ENCODE results near the gene SLC28A1. TPM values are rescaled to one million over a fixed set of nuclear protein-coding genes. Genes with fewer than 3 reads are reported as not detected.

SLC28A1 gene
- total RNA-seq, 1 experiment from 2014 or later, result not detected

DNA sequence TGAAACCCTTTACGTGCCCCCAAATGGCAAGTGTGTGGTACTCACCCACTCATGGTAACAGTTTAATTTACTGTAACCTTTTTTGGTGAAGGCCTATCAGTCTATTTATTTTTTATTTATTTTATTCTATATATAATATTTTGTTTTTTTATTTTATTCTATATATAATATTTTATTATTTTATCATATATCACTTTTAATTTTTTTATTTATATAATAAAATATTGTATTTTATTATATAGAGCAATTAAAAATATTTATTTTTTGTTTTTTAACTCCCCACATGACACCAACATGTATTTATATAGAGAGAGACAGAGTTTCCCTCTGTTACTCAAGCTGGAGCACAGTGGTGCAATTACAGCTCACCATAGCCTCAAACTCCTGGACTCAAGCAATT lies 41.4 kb downstream of the SLC28A1 start:
- DNase-seq (ENCODE audit: low read depth, low spot score), result no peak
- in situ Hi-C loops (cut with HindIII; ENCODE audit: low pct_unique_long_range_greater_than_20kb, low sequenced_read_pairs), result no loop called here
- no peak for TF ChIP-seq TCF7L2 (IDR thresholded peaks at IDR 0.05; ENCODE audit: low read depth, low read length)
- TF ChIP-seq, protein P1, sequence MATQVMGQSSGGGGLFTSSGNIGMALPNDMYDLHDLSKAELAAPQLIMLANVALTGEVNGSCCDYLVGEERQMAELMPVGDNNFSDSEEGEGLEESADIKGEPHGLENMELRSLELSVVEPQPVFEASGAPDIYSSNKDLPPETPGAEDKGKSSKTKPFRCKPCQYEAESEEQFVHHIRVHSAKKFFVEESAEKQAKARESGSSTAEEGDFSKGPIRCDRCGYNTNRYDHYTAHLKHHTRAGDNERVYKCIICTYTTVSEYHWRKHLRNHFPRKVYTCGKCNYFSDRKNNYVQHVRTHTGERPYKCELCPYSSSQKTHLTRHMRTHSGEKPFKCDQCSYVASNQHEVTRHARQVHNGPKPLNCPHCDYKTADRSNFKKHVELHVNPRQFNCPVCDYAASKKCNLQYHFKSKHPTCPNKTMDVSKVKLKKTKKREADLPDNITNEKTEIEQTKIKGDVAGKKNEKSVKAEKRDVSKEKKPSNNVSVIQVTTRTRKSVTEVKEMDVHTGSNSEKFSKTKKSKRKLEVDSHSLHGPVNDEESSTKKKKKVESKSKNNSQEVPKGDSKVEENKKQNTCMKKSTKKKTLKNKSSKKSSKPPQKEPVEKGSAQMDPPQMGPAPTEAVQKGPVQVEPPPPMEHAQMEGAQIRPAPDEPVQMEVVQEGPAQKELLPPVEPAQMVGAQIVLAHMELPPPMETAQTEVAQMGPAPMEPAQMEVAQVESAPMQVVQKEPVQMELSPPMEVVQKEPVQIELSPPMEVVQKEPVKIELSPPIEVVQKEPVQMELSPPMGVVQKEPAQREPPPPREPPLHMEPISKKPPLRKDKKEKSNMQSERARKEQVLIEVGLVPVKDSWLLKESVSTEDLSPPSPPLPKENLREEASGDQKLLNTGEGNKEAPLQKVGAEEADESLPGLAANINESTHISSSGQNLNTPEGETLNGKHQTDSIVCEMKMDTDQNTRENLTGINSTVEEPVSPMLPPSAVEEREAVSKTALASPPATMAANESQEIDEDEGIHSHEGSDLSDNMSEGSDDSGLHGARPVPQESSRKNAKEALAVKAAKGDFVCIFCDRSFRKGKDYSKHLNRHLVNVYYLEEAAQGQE (IDR thresholded peaks at IDR 0.05; ENCODE audit: insufficient read depth in 1 of 2, low read depth in 2 of 2, low read length in 1 of 2), result no peak
- TF ChIP-seq, protein P2, sequence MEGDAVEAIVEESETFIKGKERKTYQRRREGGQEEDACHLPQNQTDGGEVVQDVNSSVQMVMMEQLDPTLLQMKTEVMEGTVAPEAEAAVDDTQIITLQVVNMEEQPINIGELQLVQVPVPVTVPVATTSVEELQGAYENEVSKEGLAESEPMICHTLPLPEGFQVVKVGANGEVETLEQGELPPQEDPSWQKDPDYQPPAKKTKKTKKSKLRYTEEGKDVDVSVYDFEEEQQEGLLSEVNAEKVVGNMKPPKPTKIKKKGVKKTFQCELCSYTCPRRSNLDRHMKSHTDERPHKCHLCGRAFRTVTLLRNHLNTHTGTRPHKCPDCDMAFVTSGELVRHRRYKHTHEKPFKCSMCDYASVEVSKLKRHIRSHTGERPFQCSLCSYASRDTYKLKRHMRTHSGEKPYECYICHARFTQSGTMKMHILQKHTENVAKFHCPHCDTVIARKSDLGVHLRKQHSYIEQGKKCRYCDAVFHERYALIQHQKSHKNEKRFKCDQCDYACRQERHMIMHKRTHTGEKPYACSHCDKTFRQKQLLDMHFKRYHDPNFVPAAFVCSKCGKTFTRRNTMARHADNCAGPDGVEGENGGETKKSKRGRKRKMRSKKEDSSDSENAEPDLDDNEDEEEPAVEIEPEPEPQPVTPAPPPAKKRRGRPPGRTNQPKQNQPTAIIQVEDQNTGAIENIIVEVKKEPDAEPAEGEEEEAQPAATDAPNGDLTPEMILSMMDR (IDR thresholded peaks at IDR 0.05), result no peak
- no peak for TF ChIP-seq POLR2AphosphoS5 (IDR thresholded peaks at IDR 0.05; ENCODE audit: low read depth, low read length)
- no peak for TF ChIP-seq SIN3A (IDR thresholded peaks at IDR 0.05; ENCODE audit: borderline replicate concordance, insufficient read depth, low read depth, low read length)
- Histone ChIP-seq H3K27ac (ENCODE audit: low read length) (no peak overlapping the region), H3K27me3 (ENCODE audit: control insufficient read depth, insufficient read depth, low read length) (no peaks in the 10 kb centered on the region), H3K4me3 (ENCODE audit: low read depth in 2 of 2, low read length in 2 of 2) (no peak overlapping the region), H3K36me3 (ENCODE audit: control insufficient read depth, insufficient read depth, low read length) (no peaks in the 10 kb centered on the region), H3K4me1 (ENCODE audit: control insufficient read depth, insufficient read depth, low read length) (peaks cover 20% of the 10 kb centered on the region), H3K9me3 (ENCODE audit: control insufficient read depth, insufficient read depth, low read depth, low read length) (no peaks in the 10 kb centered on the region)
- no TSS peak for BruUV-seq (replicated peaks)
- intact Hi-C loops (cut with micrococcal nuclease; ENCODE audit: unreplicated experiment), result loop anchor here (5.0 kb wide), 2 partner anchors 269 to 339 kb away; partner anchors contain the start of gene NMB
- POLR2A ChIA-PET, result no interaction called here
- no peak for ATAC-seq
- CTCF ChIA-PET, result interaction anchor here (0.6 to 0.7 kb wide), 2 partner anchors 11 to 187 kb away, joined by 4 to 5 read pairs; no protein-coding TSS in a partner anchor

DNA sequence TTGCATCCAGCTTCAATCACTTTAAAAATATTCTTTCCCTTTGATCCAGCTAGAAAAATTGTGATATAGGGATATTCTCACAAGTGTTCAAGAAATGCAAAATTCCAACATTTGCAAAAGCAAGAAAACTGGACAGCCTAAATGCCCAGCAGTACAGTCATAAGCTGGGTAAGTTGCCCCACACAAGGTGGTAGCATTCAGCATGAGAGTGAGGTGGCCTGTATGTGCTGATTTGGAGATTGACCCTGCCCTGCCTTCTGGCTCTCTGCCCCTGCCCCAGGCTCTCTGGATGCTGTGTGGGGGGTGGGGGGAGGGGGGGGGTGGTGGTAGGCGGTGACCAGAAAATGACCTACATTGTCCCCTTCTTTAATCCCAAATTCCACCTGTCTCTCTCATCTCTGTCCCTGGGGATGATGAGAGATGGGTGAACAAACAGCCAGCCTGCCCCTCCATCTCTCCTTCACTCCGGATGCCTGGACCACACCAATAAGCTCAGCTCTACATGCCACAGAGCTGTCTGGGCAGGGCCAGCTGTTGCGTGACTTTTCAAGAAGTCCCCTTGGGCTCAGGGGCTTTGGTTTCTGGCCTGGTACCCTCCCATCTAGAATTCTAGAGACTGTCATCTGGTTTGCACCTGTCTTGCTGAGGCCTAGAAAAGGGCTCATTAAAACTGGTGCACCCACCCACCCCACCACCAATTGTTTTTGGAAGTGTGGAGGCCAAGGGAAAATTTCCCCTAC lies 42.2 kb downstream of the SLC28A1 start:
- H3K27ac ChIP-seq (ENCODE audit: low read length), result no peak overlapping the region; the same call in 1 of the 2 replicates
- DNase-seq (ENCODE audit: low read depth, low spot score) (no peak), ATAC-seq (no peak)
- no peak for TF ChIP-seq TCF7L2 (IDR thresholded peaks at IDR 0.05; ENCODE audit: low read depth, low read length)
- no peak for TF ChIP-seq POLR2AphosphoS5 (IDR thresholded peaks at IDR 0.05; ENCODE audit: low read depth, low read length)
- TF ChIP-seq, protein P1 (IDR thresholded peaks at IDR 0.05; ENCODE audit: insufficient read depth in 1 of 2, low read depth in 2 of 2, low read length in 1 of 2), result no peak
- TF ChIP-seq SIN3A (IDR thresholded peaks at IDR 0.05; ENCODE audit: borderline replicate concordance, insufficient read depth, low read depth, low read length), result no peak
- TF ChIP-seq, protein P2 (IDR thresholded peaks at IDR 0.05), result no peak
- H3K4me3 ChIP-seq (ENCODE audit: low read depth in 2 of 2, low read length in 2 of 2), result no peak overlapping the region
- ChIA-PET CTCF (interaction anchor here (0.6 to 0.7 kb wide), 3 partner anchors 10 to 188 kb away, joined by 5 to 7 read pairs (median 6); no protein-coding TSS in a partner anchor), POLR2A (no interaction called here)
- intact Hi-C loops (cut with micrococcal nuclease; ENCODE audit: unreplicated experiment) (loop anchor here (5.0 kb wide), 2 partner anchors 269 to 339 kb away; partner anchors contain the start of gene NMB), in situ Hi-C loops (cut with HindIII; ENCODE audit: low pct_unique_long_range_greater_than_20kb, low sequenced_read_pairs) (no loop called here)
- no peaks in the 10 kb centered on the region for H3K27me3 ChIP-seq (ENCODE audit: control insufficient read depth, insufficient read depth, low read length)
- H3K9me3 ChIP-seq (ENCODE audit: control insufficient read depth, insufficient read depth, low read depth, low read length), result no peaks in the 10 kb centered on the region
- no peaks in the 10 kb centered on the region for H3K36me3 ChIP-seq (ENCODE audit: control insufficient read depth, insufficient read depth, low read length)
- peaks cover 20% of the 10 kb centered on the region for H3K4me1 ChIP-seq (ENCODE audit: control insufficient read depth, insufficient read depth, low read length)
- BruUV-seq (replicated peaks), result no TSS peak

Data from Panc1 (cell line).